BLaER1 treated with 17β-estradiol and CSF1 and Interleukin-3, amounts not matched to agents 10 nM and 100 nM (cell line): Measurements from ENCODE around the gene WDR27.

Source experiments
- H3K27ac ChIP-seq, 11 experiments: shearing (Covaris generic); formaldehyde crosslinking; 2 replicates each; pipeline ENCODE4 v1.8.1; 2022
- H3K27me3 ChIP-seq, 11 experiments: shearing (Covaris generic); formaldehyde crosslinking; 2 replicates each; pipeline ENCODE4 v1.8.1; 2022
- H3K36me3 ChIP-seq, 11 experiments: shearing (Covaris generic); formaldehyde crosslinking; 2 replicates each; pipeline ENCODE4 v1.8.1; 2022
- H3K4me1 ChIP-seq, 10 experiments: shearing (Covaris generic); formaldehyde crosslinking; 2 replicates each; pipeline ENCODE4 v1.8.1; 2022
- H3K4me2 ChIP-seq, 11 experiments: shearing (Covaris generic); formaldehyde crosslinking; 2 replicates each; pipeline ENCODE4 v1.8.1; 2022
- H3K4me3 ChIP-seq, 10 experiments: shearing (Covaris generic); formaldehyde crosslinking; 2 replicates each; pipeline ENCODE4 v1.8.1; 2022
- H3K9ac ChIP-seq, 11 experiments: shearing (Covaris generic); formaldehyde crosslinking; 2 replicates each; pipeline ENCODE4 v1.8.1; 2022
- H3K9me3 ChIP-seq, 11 experiments: shearing (Covaris generic); formaldehyde crosslinking; replicated peaks in 1 of 11; 2 replicates each; pipeline ENCODE4 v1.8.1; 2022
- H4K20me1 ChIP-seq, 11 experiments: shearing (Covaris generic); formaldehyde crosslinking; 2 replicates each; pipeline ENCODE4 v1.8.1; 2022
- Cebpa-rat ChIP-seq, 11 experiments: shearing (Covaris generic); IDR thresholded peaks; 2 replicates each; pipeline ENCODE4 v1.8.1; 2022

The WDR27 gene

DNA sequence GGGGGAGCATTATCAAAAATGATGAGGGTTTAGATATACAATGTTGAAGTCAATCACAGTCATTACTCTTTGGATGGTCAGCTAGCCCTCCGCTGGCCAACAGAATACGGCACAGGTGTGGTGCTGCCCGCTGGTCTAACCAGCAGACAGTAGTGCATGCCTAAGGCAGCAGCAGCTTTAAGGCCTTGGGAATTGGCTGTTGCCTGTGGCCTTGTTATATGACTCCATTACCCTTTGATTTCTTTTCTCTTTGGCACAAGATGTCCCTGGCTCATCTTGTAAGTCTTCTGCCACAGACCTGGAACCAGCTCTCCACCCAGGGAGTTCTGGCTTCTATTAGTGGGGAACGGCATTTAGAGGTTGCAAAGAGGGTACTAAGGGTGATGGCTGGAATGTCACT, 110.2 kb downstream of the WDR27 start:
- TF ChIP-seq Cebpa-rat (IDR thresholded peaks at IDR 0.05): no peak

DNA sequence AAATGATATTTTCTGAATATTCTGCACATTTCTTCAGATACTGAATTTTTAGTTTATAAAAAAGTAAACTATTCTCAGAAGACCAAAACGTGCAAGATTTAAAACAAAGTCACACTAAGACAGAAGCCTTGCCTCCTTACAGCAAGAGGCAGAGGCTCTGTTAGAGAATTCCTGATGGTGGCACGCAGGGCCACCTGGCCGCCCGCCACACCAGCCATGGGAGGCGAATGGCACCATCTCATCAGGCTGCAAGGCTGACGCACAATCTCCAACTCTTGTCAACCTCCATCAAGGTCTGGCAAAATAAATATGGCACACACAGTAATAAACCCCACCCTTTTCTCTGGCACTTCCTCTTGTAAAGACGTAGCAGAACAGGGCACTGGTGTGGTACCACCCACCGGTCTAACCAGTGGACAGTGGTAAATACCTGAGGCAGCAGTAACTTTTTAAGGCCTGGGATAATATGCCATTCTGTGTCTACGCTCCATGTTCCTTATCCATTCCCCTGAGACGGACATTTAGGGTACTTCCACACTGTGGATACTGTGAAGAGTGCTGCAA, 111.4 kb downstream of the WDR27 start:
- H3K4me2 ChIP-seq: peak overlapping the region; percentile 18 to 91 (median 74)

More for the DNA sequence above, 110.2 kb downstream of the WDR27 start:
- Histone ChIP-seq H3K4me1 (peaks cover 19 to 31% (median 28%) of the 10 kb centered on the region in 10 experiments), H3K9me3 (peaks cover 0 to 8% (median under 1%) of the 10 kb centered on the region in 11 experiments; a peak in 9 of 22 replicates), H3K27me3 (no peaks in the 10 kb centered on the region), H3K9ac (no peak overlapping the region), H3K27ac (no peak overlapping the region), H4K20me1 (no peaks in the 10 kb centered on the region; a peak in 1 of 22 replicates), H3K4me2 (peak overlapping the region in 1 of 11 experiments; percentile 87; a peak in 1 of 22 replicates), H3K36me3 (peaks cover 0 to 3% (median 0%) of the 10 kb centered on the region in 11 experiments; a peak in 2 of 22 replicates), H3K4me3 (no peak overlapping the region)

DNA sequence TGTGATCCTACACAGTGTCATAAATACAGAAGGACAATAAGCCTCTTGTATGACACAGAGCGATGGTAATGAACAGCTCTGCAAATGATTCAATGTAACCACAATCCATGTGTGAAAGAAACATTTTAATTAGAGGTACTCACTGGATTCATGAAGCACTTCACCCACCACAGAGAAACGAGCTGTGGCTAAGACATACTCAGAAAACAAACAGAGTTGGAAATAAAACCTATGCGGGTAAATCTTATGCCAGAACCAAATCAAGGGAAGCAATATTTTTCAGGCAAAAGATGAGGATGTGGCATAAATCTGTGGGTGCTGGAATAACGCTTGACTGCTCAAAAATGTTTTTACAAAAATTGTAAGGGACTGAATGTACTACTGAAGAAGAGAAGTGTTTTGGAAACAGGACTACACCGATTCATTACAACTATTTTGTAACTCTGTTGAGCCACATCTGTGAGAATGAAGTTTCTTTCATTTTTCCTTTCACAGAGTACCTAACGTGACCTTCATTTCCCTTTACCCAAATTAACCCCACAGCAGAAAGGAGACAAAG, 112.1 kb downstream of the WDR27 start:
- Histone ChIP-seq H3K27ac (peak overlapping the region in 10 of 11 experiments; percentile 23 to 69 (median 52); a peak in 16 of 22 replicates), H3K9me3 (peaks cover 14 to 26% (median 19%) of the 10 kb centered on the region in 11 experiments), H4K20me1 (no peaks in the 10 kb centered on the region; a peak in 1 of 22 replicates), H3K4me3 (peak overlapping the region in 3 of 10 experiments; percentile 11 to 29 (median 27); a peak in 6 of 20 replicates), H3K27me3 (no peaks in the 10 kb centered on the region), H3K4me2 (peak overlapping the region; percentile 18 to 91 (median 74)), H3K4me1 (peaks cover 19 to 31% (median 28%) of the 10 kb centered on the region in 10 experiments), H3K36me3 (peaks cover 0 to 12% (median 4%) of the 10 kb centered on the region in 11 experiments; a peak in 5 of 22 replicates), H3K9ac (peak overlapping the region in 6 of 11 experiments; percentile 0 to 65 (median 28); a peak in 6 of 22 replicates)
- TF ChIP-seq Cebpa-rat (IDR thresholded peaks at IDR 0.05): no peak

More for the DNA sequence above, 111.4 kb downstream of the WDR27 start:
- Histone ChIP-seq H3K27me3 (no peaks in the 10 kb centered on the region), H3K9ac (peak overlapping the region in 4 of 11 experiments; percentile 3 to 65 (median 28); a peak in 2 of 22 replicates), H3K4me3 (peak overlapping the region in 4 of 10 experiments; percentile 11 to 29 (median 24); a peak in 4 of 20 replicates), H4K20me1 (no peaks in the 10 kb centered on the region; a peak in 1 of 22 replicates), H3K9me3 (peaks cover 7 to 19% (median 12%) of the 10 kb centered on the region in 11 experiments), H3K27ac (peak overlapping the region in 9 of 11 experiments; percentile 28 to 69 (median 53); a peak in 16 of 22 replicates), H3K4me1 (peaks cover 19 to 31% (median 28%) of the 10 kb centered on the region in 10 experiments), H3K36me3 (peaks cover 0 to 12% (median 4%) of the 10 kb centered on the region in 11 experiments; a peak in 5 of 22 replicates)
- TF ChIP-seq Cebpa-rat (IDR thresholded peaks at IDR 0.05): no peak

DNA sequence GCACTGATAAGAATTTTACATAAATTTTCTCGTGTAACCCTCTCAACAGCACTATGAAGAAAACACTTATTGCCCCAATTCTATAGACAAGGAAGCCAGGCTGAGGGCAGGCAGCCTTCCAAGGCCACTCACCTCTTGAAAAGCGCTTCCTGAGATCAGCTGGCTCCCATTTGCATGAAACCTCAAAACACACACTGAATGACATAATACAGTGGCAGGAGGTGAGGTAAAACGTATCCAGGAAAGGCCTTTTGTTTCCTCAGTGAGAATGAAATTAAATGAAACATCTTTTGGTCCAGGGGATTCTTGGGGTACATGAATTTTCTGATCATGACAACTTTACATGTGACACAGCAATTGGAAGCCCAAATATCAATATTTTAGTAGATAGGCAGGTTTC, 112.5 kb downstream of the WDR27 start:
- Histone ChIP-seq H3K27me3 (no peaks in the 10 kb centered on the region), H3K9me3 (peaks cover 19 to 29% (median 23%) of the 10 kb centered on the region in 11 experiments), H3K4me1 (peaks cover 23 to 36% (median 30%) of the 10 kb centered on the region in 10 experiments), H3K4me2 (peak overlapping the region; percentile 18 to 91 (median 74)), H3K4me3 (peak overlapping the region in 1 of 10 experiments; percentile 27; a peak in 2 of 20 replicates), H3K36me3 (peaks cover 0 to 12% (median 4%) of the 10 kb centered on the region in 11 experiments; a peak in 5 of 22 replicates), H4K20me1 (no peaks in the 10 kb centered on the region), H3K27ac (peak overlapping the region in 10 of 11 experiments; percentile 23 to 69 (median 52); a peak in 15 of 22 replicates), H3K9ac (peak overlapping the region in 4 of 11 experiments; percentile 0 to 46 (median 28); a peak in 5 of 22 replicates)
- no peak for TF ChIP-seq Cebpa-rat (IDR thresholded peaks at IDR 0.05)

DNA sequence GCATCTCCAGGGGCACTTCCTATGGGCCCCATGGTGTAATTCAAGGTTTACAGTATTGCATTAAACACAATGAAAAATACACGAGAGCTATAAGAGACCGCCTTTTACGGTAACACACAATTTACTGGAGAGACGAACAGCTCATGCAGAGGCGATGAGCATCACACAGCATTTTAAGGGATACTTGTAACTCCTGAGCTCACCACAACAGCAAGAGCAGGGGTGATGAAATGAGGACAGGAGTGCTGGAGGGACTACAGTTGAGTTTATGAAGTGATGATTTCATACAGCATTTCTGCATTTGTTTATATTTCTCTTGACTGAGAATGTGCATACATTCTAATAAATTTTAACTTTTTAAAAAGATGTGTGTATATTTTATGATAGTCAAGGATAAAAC, 113.9 kb downstream of the WDR27 start:
- Histone ChIP-seq H3K27ac (no peak overlapping the region), H3K4me1 (peaks cover 32 to 44% (median 37%) of the 10 kb centered on the region in 10 experiments)
- TF ChIP-seq Cebpa-rat (IDR thresholded peaks at IDR 0.05): no peak

DNA sequence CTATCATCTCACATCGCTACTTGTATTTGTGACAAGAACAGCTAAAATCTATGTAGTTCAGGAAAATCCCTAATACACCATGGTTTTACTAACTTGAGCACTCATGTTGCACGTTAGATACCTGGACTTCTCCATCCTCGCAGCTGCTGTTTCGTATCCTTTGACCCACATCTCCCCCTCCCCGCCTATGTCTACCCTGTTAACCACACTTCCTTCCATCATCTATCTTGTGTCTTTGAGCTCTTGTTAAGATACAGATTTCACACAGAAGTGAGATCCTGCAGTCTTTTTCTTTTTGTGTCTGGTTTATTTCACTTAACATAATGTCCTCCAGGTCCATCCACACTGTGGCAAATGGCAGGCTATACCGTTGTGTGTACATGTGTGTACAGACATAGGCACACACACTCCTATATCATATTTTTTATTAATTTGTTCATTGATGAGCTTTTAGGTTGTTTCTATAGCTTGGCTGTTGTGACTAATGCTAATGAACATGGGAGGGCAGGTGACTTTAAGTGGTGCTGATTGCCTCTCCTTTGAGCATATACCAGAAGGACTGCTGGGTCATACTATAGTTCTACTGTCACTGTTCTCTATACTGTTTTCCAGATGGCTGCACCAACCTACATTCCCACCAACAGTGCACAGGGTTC, 117.8 kb downstream of the WDR27 start:
- Histone ChIP-seq H3K9ac (no peak overlapping the region), H3K4me2 (peak overlapping the region; percentile 19 to 84 (median 59); a peak in 19 of 22 replicates), H3K27ac (peak overlapping the region in 4 of 11 experiments; percentile 12 to 44 (median 33); a peak in 6 of 22 replicates), H3K27me3 (no peaks in the 10 kb centered on the region), H3K36me3 (peaks cover 0 to 19% (median 4%) of the 10 kb centered on the region in 11 experiments; a peak in 7 of 22 replicates), H3K9me3 (peaks cover 19 to 29% (median 24%) of the 10 kb centered on the region in 11 experiments), H3K4me3 (no peak overlapping the region; a peak in 1 of 20 replicates), H3K4me1 (peaks cover 12 to 23% (median 17%) of the 10 kb centered on the region in 10 experiments), H4K20me1 (no peaks in the 10 kb centered on the region)
- TF ChIP-seq Cebpa-rat (IDR thresholded peaks at IDR 0.05): no peak

More for the DNA sequence above, 113.9 kb downstream of the WDR27 start:
- Histone ChIP-seq H3K36me3 (peaks cover 0 to 12% (median 4%) of the 10 kb centered on the region in 11 experiments; a peak in 5 of 22 replicates), H3K9me3 (peaks cover 19 to 29% (median 23%) of the 10 kb centered on the region in 11 experiments), H3K9ac (no peak overlapping the region), H3K4me3 (no peak overlapping the region), H4K20me1 (no peaks in the 10 kb centered on the region), H3K4me2 (no peak overlapping the region), H3K27me3 (no peaks in the 10 kb centered on the region)

DNA sequence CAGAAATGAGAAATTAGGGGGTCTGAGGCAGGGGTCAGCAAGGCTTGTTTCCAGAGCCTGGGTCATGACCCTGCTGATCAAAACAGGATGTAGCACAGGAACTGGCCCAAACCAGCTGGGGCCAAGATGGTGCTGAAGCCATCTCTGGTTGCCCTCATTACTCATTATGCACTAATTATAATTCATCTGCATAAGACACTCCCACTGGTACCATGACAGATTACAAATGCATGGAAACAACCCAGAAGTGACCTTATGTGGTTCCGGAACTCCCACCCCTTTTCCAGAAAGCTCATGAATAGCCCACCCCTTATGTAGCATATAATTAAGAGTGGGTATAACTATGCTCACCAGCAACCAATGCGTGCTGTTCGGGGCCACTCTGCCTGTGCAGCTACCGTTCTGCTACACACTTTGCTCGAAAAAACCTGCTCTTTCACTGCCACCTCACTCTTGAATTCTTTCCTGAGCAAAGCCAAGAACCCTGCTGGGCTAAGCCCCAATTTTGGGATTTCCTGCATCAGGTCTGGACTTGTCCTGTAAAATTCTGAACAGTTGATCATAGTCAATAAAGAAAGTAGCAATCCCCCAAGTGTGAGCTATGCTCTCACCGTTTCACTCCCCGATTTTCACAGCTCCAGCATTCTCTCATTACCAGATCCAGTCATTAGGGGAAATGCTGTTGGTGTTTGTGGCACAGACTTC, 122.3 kb downstream of the WDR27 start:
- H3K4me2 ChIP-seq: no peak overlapping the region
- H3K4me1 ChIP-seq: peaks cover 6 to 14% (median 11%) of the 10 kb centered on the region in 10 experiments; a peak in 19 of 20 replicates
- H3K9me3 ChIP-seq: peaks cover 8 to 24% (median 12%) of the 10 kb centered on the region in 11 experiments; a peak in 19 of 22 replicates
- no peak overlapping the region for H3K4me3 ChIP-seq
- H3K27ac ChIP-seq: no peak overlapping the region
- H4K20me1 ChIP-seq: no peaks in the 10 kb centered on the region
- H3K36me3 ChIP-seq: peaks cover 0 to 17% (median 0%) of the 10 kb centered on the region in 11 experiments; a peak in 5 of 22 replicates
- no peaks in the 10 kb centered on the region for H3K27me3 ChIP-seq
- H3K9ac ChIP-seq: no peak overlapping the region
- TF ChIP-seq Cebpa-rat (IDR thresholded peaks at IDR 0.05): no peak

DNA sequence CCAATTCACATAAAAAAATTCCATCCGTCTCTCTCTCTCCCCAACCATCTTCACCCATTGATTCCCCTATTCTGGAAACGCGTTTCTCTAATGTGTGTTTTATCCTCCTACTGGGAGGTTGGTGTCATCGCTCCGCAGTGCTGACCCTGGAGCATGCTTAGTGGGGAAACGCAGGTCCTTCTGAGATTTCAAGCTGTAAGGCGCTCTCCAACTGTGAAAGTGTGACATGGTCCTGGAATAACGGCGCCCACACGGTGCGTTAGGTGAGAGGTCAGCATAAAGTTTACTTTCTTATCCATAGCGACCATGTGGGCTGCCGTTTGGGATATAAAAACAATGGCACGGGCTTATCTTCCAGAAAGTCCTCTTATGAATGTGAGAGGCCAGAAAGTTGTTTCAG, 123.9 kb downstream of the WDR27 start:
- H3K9ac ChIP-seq: no peak overlapping the region
- H3K4me2 ChIP-seq: no peak overlapping the region
- H3K27ac ChIP-seq: no peak overlapping the region
- H3K4me3 ChIP-seq: no peak overlapping the region
- H3K9me3 ChIP-seq: peaks cover 8 to 24% (median 12%) of the 10 kb centered on the region in 11 experiments; a peak in 17 of 22 replicates
- no peaks in the 10 kb centered on the region for H4K20me1 ChIP-seq
- H3K27me3 ChIP-seq: no peaks in the 10 kb centered on the region
- TF ChIP-seq Cebpa-rat (IDR thresholded peaks at IDR 0.05): no peak
- H3K36me3 ChIP-seq: peaks cover 0 to 17% (median 0%) of the 10 kb centered on the region in 11 experiments; a peak in 5 of 22 replicates
- H3K4me1 ChIP-seq: no peaks in the 10 kb centered on the region
